ENCODE data around the gene LRP2BP.
"Not testable (repeated sequence)": the region's sequence is repeated elsewhere in the genome, so short reads cannot be mapped to it uniquely, and the experiment has no call there.

Gene LRP2BP

GRCh38 chr4:185358959-185359358 is 36.8 kb downstream of the LRP2BP start:
- DNase-seq, result no peak

- no peak for DNase-seq
Measured at GRCh38 chr4:185358514-185358913, 37.2 kb downstream of the LRP2BP start.

- no peak for DNase-seq
Measured at GRCh38 chr4:185357733-185358440, 37.8 kb downstream of the LRP2BP start.

GRCh38 chr4:185357211-185357610 is 38.5 kb downstream of the LRP2BP start:
- no peak for DNase-seq

- no peak for DNase-seq
Measured at GRCh38 chr4:185352741-185353140, 43.0 kb downstream of the LRP2BP start.

GRCh38 chr4:185352202-185352601 is 43.5 kb downstream of the LRP2BP start:
- DNase-seq, result no peak

- no peak for DNase-seq
Measured at GRCh38 chr4:185351691-185352090, 44.0 kb downstream of the LRP2BP start.

GRCh38 chr4:185346975-185347601 is 48.6 kb downstream of the LRP2BP start:
- no peak for DNase-seq

GRCh38 chr4:185344743-185345538 is 50.8 kb downstream of the LRP2BP start:
- DNase-seq, result no peak

GRCh38 chr4:185343726-185344581 is 51.8 kb downstream of the LRP2BP start:
- no peak for DNase-seq

- no peak for DNase-seq
Measured at GRCh38 chr4:185341841-185342240, 53.9 kb downstream of the LRP2BP start.

GRCh38 chr4:185341377-185341776 is 54.3 kb downstream of the LRP2BP start:
- DNase-seq, result no peak

- no peak for DNase-seq
Measured at GRCh38 chr4:185339941-185340340, 55.8 kb downstream of the LRP2BP start.

- DNase-seq, result no peak
Measured at GRCh38 chr4:185335579-185335978, 60.1 kb downstream of the LRP2BP start.

GRCh38 chr4:185334326-185334725 is 61.4 kb downstream of the LRP2BP start:
- no peak for DNase-seq

GRCh38 chr4:185332575-185333464 is 62.9 kb downstream of the LRP2BP start:
- no peak for DNase-seq

GRCh38 chr4:185329879-185330510 is 65.7 kb downstream of the LRP2BP start:
- not testable (repeated sequence) for DNase-seq

GRCh38 chr4:185328586-185328985 is 67.1 kb downstream of the LRP2BP start:
- DNase-seq, result no peak

GRCh38 chr4:185325721-185326120 is 70.0 kb downstream of the LRP2BP start:
- DNase-seq, result not testable (repeated sequence)

GRCh38 chr4:185324361-185324760 is 71.4 kb downstream of the LRP2BP start:
- not testable (repeated sequence) for DNase-seq

- DNase-seq, result no peak
Measured at GRCh38 chr4:185323606-185324005, 72.1 kb downstream of the LRP2BP start.

Measured in suppressor macrophage treated with lipopolysaccharide for 4 hours (primary cell).